SKM-1 treated with dmso at 0.1 percent for 144 hours (cell line): ENCODE data around the gene ADAR.
A peak's percentile ranks its signal among the peaks of the same experiment; 100 is the strongest.

Experiments
- DNase-seq: peaks from one replicate; lab custom pipeline; 2025; ENCODE audit not compliant: unreplicated experiment; lab: John Stamatoyannopoulos, UW

ADAR gene

DNA sequence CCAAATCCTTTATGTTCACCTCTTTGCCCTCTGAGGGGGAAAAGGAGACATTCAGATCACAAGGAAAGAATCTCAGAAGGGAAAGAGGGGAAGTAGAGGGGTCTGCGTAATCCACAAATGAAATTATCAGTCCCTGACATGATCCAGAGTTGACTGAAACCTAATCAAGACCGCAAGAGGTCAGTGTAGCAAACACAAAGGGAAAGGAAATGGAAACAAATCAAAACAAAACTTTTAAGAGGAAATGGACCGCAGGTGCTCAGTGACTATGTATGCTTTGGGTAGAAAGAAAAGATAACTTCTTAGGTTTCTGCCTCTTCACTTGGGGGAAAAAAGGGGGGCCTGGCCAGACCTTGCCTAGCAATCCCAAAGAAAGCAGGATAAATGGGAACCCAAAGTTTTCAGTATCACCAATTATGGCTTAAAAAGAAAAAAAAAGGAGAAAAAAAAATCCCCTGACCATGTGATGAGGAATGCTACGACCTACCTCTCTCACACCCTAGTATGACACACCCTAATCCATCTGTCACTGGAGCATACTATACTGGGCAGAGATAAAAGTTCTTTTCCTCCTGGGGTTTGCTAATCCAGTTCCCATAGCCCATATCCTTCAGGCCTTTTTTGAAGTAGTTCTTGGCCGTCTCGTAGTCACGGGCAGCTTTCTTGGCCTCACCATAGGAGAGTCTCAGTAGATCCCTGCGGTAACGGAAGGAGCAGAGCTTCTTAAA, 23.6 kb downstream of the ADAR start:
- no peak for DNase-seq

DNA sequence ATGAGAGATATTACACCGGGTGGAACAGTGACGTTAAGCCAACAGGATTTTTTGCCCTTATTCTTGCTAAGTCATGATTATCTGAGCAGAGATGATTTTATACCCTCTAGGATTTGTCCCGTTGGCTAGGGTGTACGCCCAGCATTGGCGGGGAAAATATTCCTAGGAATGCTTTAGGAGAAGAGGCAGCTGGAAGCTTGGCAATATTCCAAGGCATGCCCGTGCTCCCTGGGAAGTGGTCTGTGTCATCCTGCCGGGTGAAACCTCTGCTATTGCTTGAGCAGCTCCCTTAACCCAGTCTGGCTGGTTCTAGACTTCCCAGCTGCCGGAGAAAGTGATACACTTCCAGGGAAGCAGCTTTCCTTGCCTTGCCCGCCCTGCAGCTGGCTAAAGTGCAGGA, 24.2 kb downstream of the ADAR start:
- no peak for DNase-seq

DNA sequence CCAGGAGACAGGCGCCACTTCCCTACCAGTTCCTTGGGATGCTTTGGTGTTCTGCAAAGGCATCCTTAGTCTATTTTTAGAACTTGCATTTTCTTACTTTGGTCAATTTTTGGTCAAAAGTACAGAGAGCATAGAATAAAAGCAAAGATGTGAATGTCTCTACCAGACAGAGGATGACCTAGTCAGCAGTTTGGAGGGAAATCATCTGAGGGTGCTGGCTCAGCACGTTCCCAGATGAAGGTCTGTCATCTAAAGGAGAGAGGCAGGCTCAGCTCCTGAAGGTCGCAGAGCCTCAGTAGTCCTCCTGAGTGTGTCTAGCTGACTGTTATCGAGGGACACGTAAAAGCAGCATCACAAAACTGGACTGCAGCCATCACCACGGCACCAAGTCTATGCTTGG, 25.1 kb downstream of the ADAR start:
- no peak for DNase-seq

DNA sequence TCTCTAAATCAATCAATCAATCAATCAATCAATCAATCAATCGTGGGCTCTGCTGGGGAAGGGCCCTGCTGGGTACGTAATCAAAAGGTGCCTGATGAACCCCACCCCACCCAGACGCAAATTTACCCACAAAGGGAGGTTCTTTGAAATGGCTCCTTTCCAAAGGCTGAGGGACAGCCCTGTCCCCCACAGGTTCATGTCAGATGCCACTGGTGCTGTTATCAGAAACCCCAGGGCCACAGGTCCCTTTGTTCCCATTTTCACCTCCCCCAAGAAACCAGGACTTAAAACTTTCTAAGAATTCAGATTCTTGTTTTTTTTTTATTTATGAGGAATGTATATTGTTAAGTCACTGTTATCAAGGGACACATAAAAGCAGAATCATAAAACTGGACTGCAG, 26.2 kb downstream of the ADAR start:
- DNase-seq: no peak

DNA sequence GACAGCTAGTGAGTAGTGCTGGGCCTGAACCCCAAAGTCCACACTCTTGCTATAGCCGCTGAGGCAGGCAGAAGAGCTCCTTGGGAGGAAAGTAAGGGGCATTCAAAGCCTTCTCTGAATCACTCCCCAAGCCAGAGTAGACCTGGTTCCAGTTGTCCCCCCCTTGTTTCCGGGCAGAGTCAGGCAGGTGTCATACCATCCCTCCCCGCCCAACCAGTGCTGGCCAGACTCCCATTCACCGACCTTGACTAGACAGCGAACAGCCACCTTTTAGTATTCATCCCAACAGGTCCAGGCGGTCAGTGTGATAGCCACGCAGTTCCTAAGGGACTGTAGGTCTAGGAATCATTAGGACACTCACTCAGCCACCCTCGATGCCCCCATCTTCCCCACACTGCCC, 28.6 kb downstream of the ADAR start:
- no peak for DNase-seq

- DNase-seq: no peak
Observed at GRCh38 chr1:154578058-154578418, 29.9 kb downstream of the ADAR start.

- no peak for DNase-seq
Observed at GRCh38 chr1:154577346-154578057, 30.5 kb downstream of the ADAR start.

DNA sequence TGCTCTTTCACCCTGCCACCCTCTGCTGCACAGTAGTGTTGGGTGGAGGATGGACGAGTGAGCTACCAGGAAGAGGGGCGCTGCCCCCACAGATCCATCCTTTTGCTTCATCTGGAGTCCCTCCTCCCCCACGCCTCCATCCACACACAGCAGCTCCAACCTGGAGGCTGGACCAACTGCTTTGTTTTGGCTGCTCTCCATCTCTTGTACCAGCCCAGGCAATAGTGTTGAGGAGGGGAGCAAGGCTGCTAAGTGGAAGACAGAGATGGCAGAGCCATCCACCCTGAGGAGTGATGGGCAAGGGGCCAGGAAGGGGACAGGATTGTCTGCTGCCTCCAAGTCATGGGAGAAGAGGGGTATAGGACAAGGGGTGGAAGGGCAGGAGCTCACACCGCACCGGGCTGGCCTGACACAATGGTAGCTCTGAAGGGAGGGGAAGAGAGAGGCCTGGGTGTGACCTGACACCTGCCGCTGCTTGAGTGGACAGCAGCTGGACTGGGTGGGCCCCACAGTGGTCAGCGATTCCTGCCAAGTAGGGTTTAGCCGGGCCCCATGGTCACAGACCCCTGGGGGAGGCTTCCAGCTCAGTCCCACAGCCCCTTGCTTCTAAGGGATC, 31.9 kb downstream of the ADAR start:
- DNase-seq: no peak

DNA sequence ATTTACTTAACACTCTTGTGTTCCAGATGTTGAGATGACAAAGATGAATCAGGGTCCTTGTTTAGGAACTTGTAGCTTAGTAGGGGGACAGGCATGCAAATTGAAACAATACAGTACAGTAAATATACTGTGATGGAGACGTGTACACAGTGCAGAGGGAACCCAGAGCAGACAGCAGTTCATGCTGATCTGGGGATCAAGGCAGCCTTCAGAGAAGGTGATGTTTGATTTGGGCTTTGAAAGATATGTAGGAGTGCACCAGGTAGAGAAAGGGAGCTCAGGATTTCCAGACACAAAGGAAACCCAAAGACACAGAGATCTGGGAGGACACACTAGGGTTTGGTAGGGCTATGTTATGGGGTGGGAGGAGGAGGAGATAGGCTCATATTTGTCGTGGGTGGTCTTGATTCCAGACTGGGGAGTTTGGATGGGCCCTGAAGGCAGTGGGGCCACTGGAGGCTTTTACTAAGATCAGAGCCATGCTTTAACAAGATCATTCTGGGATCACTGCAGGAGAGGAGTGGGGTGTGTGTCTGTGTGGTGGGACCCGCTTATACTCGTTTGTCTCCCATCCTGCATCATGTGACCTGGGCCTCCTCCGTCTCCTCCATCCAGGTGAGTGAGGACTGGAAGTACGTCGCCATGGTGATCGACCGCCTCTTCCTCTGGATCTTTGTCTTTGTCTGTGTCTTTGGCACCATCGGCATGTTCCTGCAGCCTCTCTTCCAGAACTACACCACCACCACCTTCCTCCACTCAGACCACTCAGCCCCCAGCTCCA, 32.6 kb downstream of the ADAR start:
- no peak for DNase-seq

- no peak for DNase-seq
Observed at GRCh38 chr1:154574716-154575115, 33.3 kb downstream of the ADAR start.

DNA sequence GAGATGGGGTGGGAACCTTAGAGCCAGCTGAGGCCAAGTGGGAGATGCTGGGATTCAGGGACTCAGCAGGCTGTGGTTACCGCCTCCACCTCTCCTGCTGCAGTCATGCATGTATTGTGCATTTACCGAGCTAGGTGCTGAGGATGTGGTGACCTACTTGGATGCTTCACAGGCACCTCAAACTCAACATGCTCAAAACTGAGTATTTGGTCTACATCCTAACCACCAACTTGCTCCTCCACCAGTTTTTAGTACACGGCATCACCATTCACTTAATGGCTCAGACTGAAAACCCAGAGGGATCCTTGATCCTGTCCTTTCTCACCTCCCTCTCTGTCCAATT, 34.8 kb downstream of the ADAR start:
- no peak for DNase-seq

- no peak for DNase-seq
Observed at GRCh38 chr1:154572468-154573167, 35.4 kb downstream of the ADAR start.

- DNase-seq: no peak
Observed at GRCh38 chr1:154571964-154572288, 36.1 kb downstream of the ADAR start.

GRCh38 chr1:154571244-154571963, 36.6 kb downstream of the ADAR start:
- DNase-seq: no peak

DNA sequence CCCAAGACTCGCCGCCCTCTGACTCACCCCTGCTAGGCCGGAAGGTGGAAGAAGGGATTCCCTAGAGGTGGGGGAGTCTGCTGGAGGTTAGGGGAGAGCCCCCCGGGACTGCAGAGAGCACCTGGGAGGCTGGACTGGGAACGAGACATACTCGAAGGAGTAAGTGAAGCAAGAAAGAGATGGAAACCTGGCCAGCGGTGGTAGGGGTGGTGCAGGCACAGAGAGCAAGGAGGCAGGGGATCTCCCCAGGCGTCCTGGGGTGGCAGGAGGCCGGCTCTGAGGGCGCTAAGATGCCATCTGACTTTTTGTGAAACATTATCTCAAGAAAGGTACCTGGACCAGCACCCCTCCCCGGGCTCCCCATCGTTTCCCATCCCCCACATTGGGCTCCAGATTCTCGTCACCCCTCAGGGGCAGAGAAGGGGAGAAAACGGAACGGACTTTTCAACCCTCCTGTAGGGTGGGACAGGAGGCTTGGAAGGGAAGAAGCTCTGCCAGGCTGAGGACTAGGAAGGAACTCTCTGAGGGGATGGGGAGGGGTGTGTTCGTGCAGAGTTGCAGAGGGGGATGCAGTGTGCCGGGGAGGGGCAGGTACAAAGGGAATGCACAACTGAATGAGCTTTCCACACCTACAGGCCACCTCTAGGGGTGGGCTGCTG, 39.7 kb downstream of the ADAR start:
- DNase-seq: no peak

- DNase-seq: no peak
Observed at GRCh38 chr1:154567386-154568156, 40.4 kb downstream of the ADAR start, which contains the start of gene CHRNB2. TSS of gene CHRNB2 (plus strand) at chr1:154567778. CDS start at chr1:154568045, 267 bp downstream.

DNA sequence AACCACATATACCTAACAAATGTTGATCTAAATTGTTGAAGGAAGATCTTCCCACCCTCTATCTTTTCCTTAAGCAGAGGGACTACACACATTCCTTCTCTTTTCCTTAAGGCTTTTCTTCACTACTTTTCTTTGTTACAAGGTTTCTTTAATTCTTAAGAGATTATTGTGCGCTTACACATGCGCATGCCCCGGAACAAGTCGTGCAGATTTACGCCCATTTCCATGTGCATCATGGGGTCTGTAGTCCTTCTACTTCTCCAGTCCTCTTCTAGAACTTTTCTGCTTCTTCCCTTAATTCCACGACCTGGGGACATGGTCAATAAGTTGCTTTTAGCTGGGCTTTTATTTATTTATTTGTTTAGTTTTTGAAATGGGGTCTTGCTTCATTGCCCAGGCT, 42.1 kb downstream of the ADAR start:
- DNase-seq: no peak

- peak; percentile 95 for DNase-seq
Observed at GRCh38 chr1:154559466-154560044, 48.4 kb downstream of the ADAR start.
